ENCODE results near the gene OBSCN.

The OBSCN gene

DNA sequence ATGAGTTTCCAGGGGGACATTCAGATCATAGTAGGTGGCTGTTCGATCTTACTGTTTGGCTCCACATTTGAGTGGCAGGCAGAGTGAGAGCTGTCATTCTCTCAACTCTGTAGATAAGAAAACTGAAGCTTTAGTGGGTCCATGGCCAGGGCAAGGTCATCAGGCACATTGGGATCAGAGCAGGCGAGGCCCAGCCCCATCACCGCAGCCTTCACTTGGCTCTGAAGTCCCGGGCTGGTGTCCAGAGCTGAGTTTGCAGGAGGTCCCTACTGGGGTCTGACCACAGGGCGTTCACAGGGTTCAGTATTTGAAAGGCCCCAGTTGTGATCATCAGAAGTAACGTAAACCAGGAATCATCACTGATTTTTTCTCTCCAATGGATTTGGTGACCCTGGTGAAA is 76.7 kb downstream of the OBSCN start:
- Histone ChIP-seq H4K91ac (ENCODE audit: low read length) (no peak overlapping the region), H3K4me1 (ENCODE audit: control insufficient read depth, insufficient read depth, low read depth, low read length) (peaks cover 3% of the 10 kb centered on the region), H2BK120ac (ENCODE audit: low read depth, low read length) (no peak overlapping the region), H3K79me1 (replicated peaks; ENCODE audit: low read length, poor library complexity, severe bottlenecking) (no peaks in the 10 kb centered on the region), H4K8ac (ENCODE audit: low read length) (no peak overlapping the region), H3K9me3 (ENCODE audit: control insufficient read depth, low read length) (no peaks in the 10 kb centered on the region), H2BK12ac (ENCODE audit: low read length in 2 of 2) (no peak overlapping the region), H3K4me2 (ENCODE audit: low read length, poor library complexity, severe bottlenecking) (no peak overlapping the region), H2AFZ (ENCODE audit: low read depth, low read length) (no peak overlapping the region), H2BK15ac (ENCODE audit: low read depth, poor library complexity, severe bottlenecking) (no peak overlapping the region), H3K27me3 (ENCODE audit: control insufficient read depth in 1 of 2, insufficient read depth in 1 of 2, low read length in 2 of 2) (peaks cover 0 to 5% of the 10 kb centered on the region in 2 experiments), H2BK5ac (ENCODE audit: low read depth, low read length, poor library complexity, severe bottlenecking) (no peak overlapping the region), H3K23ac (ENCODE audit: low read length in 2 of 2) (no peak overlapping the region), H3K36me3 (ENCODE audit: control insufficient read depth in 1 of 2, insufficient read depth in 2 of 2, low read depth in 1 of 2, low read length in 2 of 2) (peaks cover 0 to 63% of the 10 kb centered on the region in 2 experiments), H3K14ac (ENCODE audit: low read length in 2 of 2) (no peak overlapping the region), H2AK5ac (ENCODE audit: low read length, severe bottlenecking) (no peak overlapping the region), H3K4me3 (ENCODE audit: insufficient read depth in 1 of 2, low read depth in 1 of 2, low read length in 2 of 2) (no peak overlapping the region), H3K27ac (ENCODE audit: low read length, poor library complexity, severe bottlenecking) (no peak overlapping the region), H3K18ac (ENCODE audit: low read depth in 1 of 2, low read length in 2 of 2) (no peak overlapping the region), H3K4ac (ENCODE audit: low read depth in 1 of 2, low read length in 2 of 2) (no peak overlapping the region), H3K9ac (ENCODE audit: low read length) (no peak overlapping the region)
- DNase-seq: no peak
- 90% methylated on average over 6 of the region's 6 CpGs for WGBS

DNA sequence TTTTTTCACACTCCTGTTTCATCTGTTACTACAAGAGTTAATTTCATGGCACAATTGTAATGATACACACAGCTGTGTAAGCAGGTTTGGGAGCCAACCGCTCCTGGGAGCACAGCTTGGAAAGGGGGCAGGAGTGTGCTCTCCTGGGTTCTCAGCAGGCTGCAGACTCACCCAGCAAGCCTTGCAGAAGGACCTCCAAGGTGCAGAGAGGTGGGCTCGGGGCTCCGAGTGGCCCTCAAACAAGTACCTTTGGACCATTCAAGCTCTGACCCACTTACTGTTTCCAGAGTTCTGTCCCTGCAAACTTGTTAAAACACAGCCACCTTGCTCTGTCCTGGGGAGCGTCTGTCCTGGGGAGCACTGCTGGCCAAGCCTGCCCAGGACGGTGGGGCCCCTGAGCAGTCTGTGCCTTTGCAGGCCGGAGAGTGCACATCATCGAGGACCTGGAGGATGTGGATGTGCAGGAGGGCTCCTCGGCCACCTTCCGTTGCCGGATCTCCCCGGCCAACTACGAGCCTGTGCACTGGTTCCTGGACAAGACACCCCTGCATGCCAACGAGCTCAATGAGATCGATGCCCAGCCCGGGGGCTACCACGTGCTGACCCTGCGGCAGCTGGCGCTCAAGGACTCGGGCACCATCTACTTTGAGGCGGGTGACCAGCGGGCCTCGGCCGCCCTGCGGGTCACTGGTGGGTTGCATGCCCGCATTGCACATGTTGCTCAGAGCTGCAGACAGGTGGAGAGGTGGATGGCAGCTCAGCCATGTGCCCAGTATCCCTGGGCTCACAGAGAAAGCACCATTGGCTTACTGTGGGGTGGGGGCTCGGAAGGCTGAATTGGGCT is 78.0 kb downstream of the OBSCN start:
- DNase-seq: no peak
- H3K18ac ChIP-seq (ENCODE audit: low read depth in 1 of 2, low read length in 2 of 2): no peak overlapping the region
- H3K4ac ChIP-seq (ENCODE audit: low read depth in 1 of 2, low read length in 2 of 2): no peak overlapping the region
- WGBS: 96% methylated on average over 26 of the region's 26 CpGs
- no peak overlapping the region for H4K91ac ChIP-seq (ENCODE audit: low read length)
- no peak overlapping the region for H3K9ac ChIP-seq (ENCODE audit: low read length)
- no peaks in the 10 kb centered on the region for H3K79me1 ChIP-seq (replicated peaks; ENCODE audit: low read length, poor library complexity, severe bottlenecking)
- no peaks in the 10 kb centered on the region for H3K9me3 ChIP-seq (ENCODE audit: control insufficient read depth, low read length)
- no peak overlapping the region for H4K8ac ChIP-seq (ENCODE audit: low read length)
- no peak overlapping the region for H3K4me3 ChIP-seq (ENCODE audit: insufficient read depth in 1 of 2, low read depth in 1 of 2, low read length in 2 of 2)
- no peak overlapping the region for H3K27ac ChIP-seq (ENCODE audit: low read length, poor library complexity, severe bottlenecking)
- H3K36me3 ChIP-seq (ENCODE audit: control insufficient read depth in 1 of 2, insufficient read depth in 2 of 2, low read depth in 1 of 2, low read length in 2 of 2): peaks cover 0 to 50% of the 10 kb centered on the region in 2 experiments
- no peak overlapping the region for H3K4me2 ChIP-seq (ENCODE audit: low read length, poor library complexity, severe bottlenecking)
- no peak overlapping the region for H2BK15ac ChIP-seq (ENCODE audit: low read depth, poor library complexity, severe bottlenecking)
- H2BK120ac ChIP-seq (ENCODE audit: low read depth, low read length): no peak overlapping the region
- no peak overlapping the region for H2AK5ac ChIP-seq (ENCODE audit: low read length, severe bottlenecking)
- no peak overlapping the region for H3K14ac ChIP-seq (ENCODE audit: low read length in 2 of 2)
- peaks cover 0 to 5% of the 10 kb centered on the region in 2 experiments for H3K27me3 ChIP-seq (ENCODE audit: control insufficient read depth in 1 of 2, insufficient read depth in 1 of 2, low read length in 2 of 2)
- H2AFZ ChIP-seq (ENCODE audit: low read depth, low read length): no peak overlapping the region
- no peak overlapping the region for H2BK5ac ChIP-seq (ENCODE audit: low read depth, low read length, poor library complexity, severe bottlenecking)
- peaks cover 3% of the 10 kb centered on the region for H3K4me1 ChIP-seq (ENCODE audit: control insufficient read depth, insufficient read depth, low read depth, low read length)
- no peak overlapping the region for H2BK12ac ChIP-seq (ENCODE audit: low read length in 2 of 2)
- H3K23ac ChIP-seq (ENCODE audit: low read length in 2 of 2): no peak overlapping the region

DNA sequence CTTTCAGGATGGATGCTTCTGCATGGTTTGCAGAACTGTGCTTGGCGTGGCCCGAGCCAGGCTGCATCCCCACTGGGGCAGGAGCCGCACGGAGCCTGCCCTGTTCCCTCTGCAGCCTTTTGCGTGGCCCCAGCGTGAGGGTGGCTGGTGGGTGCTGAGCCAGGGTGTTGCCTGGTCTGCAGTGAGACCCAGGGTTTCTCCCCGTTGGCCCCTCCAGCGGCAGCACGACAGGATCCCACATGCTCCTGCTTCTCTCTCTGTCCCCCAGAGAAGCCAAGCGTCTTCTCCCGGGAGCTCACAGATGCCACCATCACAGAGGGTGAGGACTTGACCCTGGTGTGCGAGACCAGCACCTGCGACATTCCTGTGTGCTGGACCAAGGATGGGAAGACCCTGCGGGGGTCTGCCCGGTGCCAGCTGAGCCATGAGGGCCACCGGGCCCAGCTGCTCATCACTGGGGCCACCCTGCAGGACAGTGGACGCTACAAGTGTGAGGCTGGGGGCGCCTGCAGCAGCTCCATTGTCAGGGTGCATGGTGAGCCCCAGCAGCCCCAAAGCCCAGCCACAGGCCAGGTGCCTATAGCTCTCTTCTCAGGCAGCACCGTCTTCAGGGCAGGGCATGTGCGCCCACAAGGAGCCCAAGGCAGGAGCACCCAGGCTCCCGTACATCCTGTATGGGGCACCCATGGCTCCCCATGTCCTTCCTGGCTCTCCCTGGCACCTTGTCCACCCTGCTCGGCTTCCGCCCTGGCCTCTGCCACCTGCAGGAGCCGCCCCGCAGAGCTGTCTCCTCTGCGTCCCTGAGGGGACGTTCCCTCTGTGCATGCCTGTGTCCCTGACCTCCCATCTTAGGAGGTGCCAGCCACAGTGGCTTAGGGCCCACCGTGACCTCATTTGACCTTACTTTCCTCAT is 78.9 kb downstream of the OBSCN start:
- Histone ChIP-seq H3K4ac (ENCODE audit: low read depth in 1 of 2, low read length in 2 of 2) (no peak overlapping the region), H2BK15ac (ENCODE audit: low read depth, poor library complexity, severe bottlenecking) (no peak overlapping the region), H4K91ac (ENCODE audit: low read length) (no peak overlapping the region), H4K8ac (ENCODE audit: low read length) (no peak overlapping the region), H3K18ac (ENCODE audit: low read depth in 1 of 2, low read length in 2 of 2) (no peak overlapping the region), H3K4me3 (ENCODE audit: insufficient read depth in 1 of 2, low read depth in 1 of 2, low read length in 2 of 2) (no peak overlapping the region), H3K27ac (ENCODE audit: low read length, poor library complexity, severe bottlenecking) (no peak overlapping the region), H3K14ac (ENCODE audit: low read length in 2 of 2) (no peak overlapping the region), H3K36me3 (ENCODE audit: control insufficient read depth in 1 of 2, insufficient read depth in 2 of 2, low read depth in 1 of 2, low read length in 2 of 2) (peaks cover 0 to 42% of the 10 kb centered on the region in 2 experiments), H3K4me1 (ENCODE audit: control insufficient read depth, insufficient read depth, low read depth, low read length) (peaks cover 3% of the 10 kb centered on the region), H3K23ac (ENCODE audit: low read length in 2 of 2) (no peak overlapping the region), H3K9ac (ENCODE audit: low read length) (no peak overlapping the region), H3K27me3 (ENCODE audit: control insufficient read depth in 1 of 2, insufficient read depth in 1 of 2, low read length in 2 of 2) (peaks cover 0 to 9% of the 10 kb centered on the region in 2 experiments), H3K79me1 (replicated peaks; ENCODE audit: low read length, poor library complexity, severe bottlenecking) (no peaks in the 10 kb centered on the region), H3K9me3 (ENCODE audit: control insufficient read depth, low read length) (no peaks in the 10 kb centered on the region), H2BK120ac (ENCODE audit: low read depth, low read length) (no peak overlapping the region), H2AFZ (ENCODE audit: low read depth, low read length) (no peak overlapping the region), H3K4me2 (ENCODE audit: low read length, poor library complexity, severe bottlenecking) (no peak overlapping the region), H2BK12ac (ENCODE audit: low read length in 2 of 2) (no peak overlapping the region), H2AK5ac (ENCODE audit: low read length, severe bottlenecking) (no peak overlapping the region), H2BK5ac (ENCODE audit: low read depth, low read length, poor library complexity, severe bottlenecking) (no peak overlapping the region)
- no peak for DNase-seq
- 95% methylated on average over 28 of the region's 28 CpGs for WGBS
